Gastrocnemius medialis (tissue), 4 donors: ENCODE measurements around the gene IPO5.

ENCODE experiments used
- POLR2A ChIP-seq, 2 donors: fragments of 450-650 bp; IDR thresholded peaks; one replicate each; pipeline ENCODE4 v1.6.1; 2017; ENCODE audit warnings: antibody characterized with exemption in 2 of 2, mild to moderate bottlenecking in 2 of 2, moderate library complexity in 2 of 2
- TF ChIP-seq, protein P1 (sequence below), 5 experiments: fragments of 450-650 bp in 3 of 5; fragments of 200-600 bp in 2 of 5; sonication (generic) in 2 of 5; IDR thresholded peaks in 4 of 5; conservative IDR thresholded peaks in 1 of 5; 1 replicate in 4 of 5; 2 replicates in 1 of 5; pipeline ENCODE4 v1.5.1; 2016 to 2019; ENCODE audit warnings: antibody characterized with exemption in 5 of 5, mild to moderate bottlenecking in 3 of 5, moderate library complexity in 3 of 5

DNA sequence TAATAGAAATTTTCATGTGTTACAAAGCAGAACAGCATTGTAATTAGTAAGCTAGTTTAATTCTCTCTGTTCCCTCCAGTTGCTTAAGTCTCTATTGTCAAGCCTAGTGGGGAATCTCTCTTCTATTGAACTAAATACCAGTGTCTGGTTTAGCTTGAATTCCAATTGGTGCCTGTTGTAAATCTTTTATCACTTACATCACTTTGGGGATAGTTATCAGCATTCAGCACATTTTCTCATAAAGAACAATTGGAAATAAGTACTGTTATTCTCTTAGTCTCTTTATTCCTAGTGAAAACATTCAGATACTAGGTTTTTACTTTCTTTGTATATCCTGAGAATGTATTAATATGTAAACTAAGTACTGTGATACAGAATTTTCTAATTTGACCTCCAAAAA lies 25.2 kb downstream of the IPO5 start:
- TF ChIP-seq, protein P1, sequence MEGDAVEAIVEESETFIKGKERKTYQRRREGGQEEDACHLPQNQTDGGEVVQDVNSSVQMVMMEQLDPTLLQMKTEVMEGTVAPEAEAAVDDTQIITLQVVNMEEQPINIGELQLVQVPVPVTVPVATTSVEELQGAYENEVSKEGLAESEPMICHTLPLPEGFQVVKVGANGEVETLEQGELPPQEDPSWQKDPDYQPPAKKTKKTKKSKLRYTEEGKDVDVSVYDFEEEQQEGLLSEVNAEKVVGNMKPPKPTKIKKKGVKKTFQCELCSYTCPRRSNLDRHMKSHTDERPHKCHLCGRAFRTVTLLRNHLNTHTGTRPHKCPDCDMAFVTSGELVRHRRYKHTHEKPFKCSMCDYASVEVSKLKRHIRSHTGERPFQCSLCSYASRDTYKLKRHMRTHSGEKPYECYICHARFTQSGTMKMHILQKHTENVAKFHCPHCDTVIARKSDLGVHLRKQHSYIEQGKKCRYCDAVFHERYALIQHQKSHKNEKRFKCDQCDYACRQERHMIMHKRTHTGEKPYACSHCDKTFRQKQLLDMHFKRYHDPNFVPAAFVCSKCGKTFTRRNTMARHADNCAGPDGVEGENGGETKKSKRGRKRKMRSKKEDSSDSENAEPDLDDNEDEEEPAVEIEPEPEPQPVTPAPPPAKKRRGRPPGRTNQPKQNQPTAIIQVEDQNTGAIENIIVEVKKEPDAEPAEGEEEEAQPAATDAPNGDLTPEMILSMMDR (IDR thresholded peaks at IDR 0.05 in 4 of 5, conservative IDR thresholded peaks at IDR 0.05 in 1 of 5), result no peak
- TF ChIP-seq POLR2A (IDR thresholded peaks at IDR 0.05), result no peak
